ENCODE measurements around the gene THTPA.
A peak's percentile ranks its signal among the peaks of the same experiment; 100 is the strongest.
"Not testable (repeated sequence)": the region's sequence is repeated elsewhere in the genome, so short reads cannot be mapped to it uniquely, and the experiment has no call there.

THTPA gene

GRCh38 chr14:23533652-23534435, 22.2 kb upstream of the THTPA start:
- no peak for DNase-seq

GRCh38 chr14:23535943-23536342, 20.1 kb upstream of the THTPA start:
- DNase-seq, result no peak

- DNase-seq, result no peak
These were observed 19.6 kb upstream of the THTPA start for GRCh38 chr14:23536494-23536893.

- not testable (repeated sequence) for DNase-seq
These were observed 19.2 kb upstream of the THTPA start for GRCh38 chr14:23536906-23537305.

- no peak for DNase-seq
These were observed 18.6 kb upstream of the THTPA start for GRCh38 chr14:23537351-23538049.

GRCh38 chr14:23538050-23538718, 17.9 kb upstream of the THTPA start:
- DNase-seq, result no peak

GRCh38 chr14:23538785-23539184, 17.3 kb upstream of the THTPA start:
- peak; percentile 90 for DNase-seq

GRCh38 chr14:23539248-23540140, 16.6 kb upstream of the THTPA start:
- peak; percentile 88 for DNase-seq

- DNase-seq, result no peak
These were observed 16.0 kb upstream of the THTPA start for GRCh38 chr14:23540141-23540469.

- no peak for DNase-seq
These were observed 13.8 kb upstream of the THTPA start for GRCh38 chr14:23542261-23542660.

GRCh38 chr14:23543403-23543802, 12.7 kb upstream of the THTPA start:
- DNase-seq, result no peak

GRCh38 chr14:23544511-23545447, 11.3 kb upstream of the THTPA start:
- peak; percentile 100 for DNase-seq

- DNase-seq, result no peak
These were observed 10.2 kb upstream of the THTPA start for GRCh38 chr14:23545740-23546365.

- no peak for DNase-seq
These were observed 9.5 kb upstream of the THTPA start for GRCh38 chr14:23546450-23547035.

GRCh38 chr14:23547924-23548323, 8.1 kb upstream of the THTPA start:
- peak; percentile 89 for DNase-seq

- peak; percentile 100 for DNase-seq
These were observed 7.4 kb upstream of the THTPA start for GRCh38 chr14:23548351-23549318.

- DNase-seq, result no peak
These were observed 5.8 kb upstream of the THTPA start for GRCh38 chr14:23550131-23550811.

- no peak for DNase-seq
These were observed 5.2 kb upstream of the THTPA start for GRCh38 chr14:23550812-23551265.
